T-helper 1 cell treated with Interleukin-12 subunit alpha and Interleukin-12 subunit beta and Interleukin-4 antibody, amounts not matched to agents 30 μg/mL and 1 μg/mL, for 36 hours (primary cell): ENCODE measurements around the gene PC.
"Not testable (repeated sequence)": the region's sequence is repeated elsewhere in the genome, so short reads cannot be mapped to it uniquely, and the experiment has no call there.

Experiments
- H3K27ac Mint-ChIP-seq: one replicate; pipeline ENCODE4 v1.8.0; 2021; ENCODE audit warnings: mild to moderate bottlenecking, mixed read lengths
- H3K27me3 Mint-ChIP-seq: one replicate; pipeline ENCODE4 v1.8.0; 2021; ENCODE audit warnings: low read depth, mixed read lengths
- H3K36me3 Mint-ChIP-seq: one replicate; pipeline ENCODE4 v1.8.0; 2021; ENCODE audit warnings: low read depth, mixed read lengths
- H3K4me1 Mint-ChIP-seq: one replicate; pipeline ENCODE4 v1.8.0; 2021; ENCODE audit warnings: low read depth, mixed read lengths
- H3K4me3 Mint-ChIP-seq: one replicate; pipeline ENCODE4 v1.8.0; 2021; ENCODE audit warnings: mild to moderate bottlenecking, moderate library complexity, mixed read lengths
- H3K9me3 Mint-ChIP-seq: one replicate; pipeline ENCODE4 v1.8.0; 2021; ENCODE audit warnings: mixed read lengths

Gene PC

DNA sequence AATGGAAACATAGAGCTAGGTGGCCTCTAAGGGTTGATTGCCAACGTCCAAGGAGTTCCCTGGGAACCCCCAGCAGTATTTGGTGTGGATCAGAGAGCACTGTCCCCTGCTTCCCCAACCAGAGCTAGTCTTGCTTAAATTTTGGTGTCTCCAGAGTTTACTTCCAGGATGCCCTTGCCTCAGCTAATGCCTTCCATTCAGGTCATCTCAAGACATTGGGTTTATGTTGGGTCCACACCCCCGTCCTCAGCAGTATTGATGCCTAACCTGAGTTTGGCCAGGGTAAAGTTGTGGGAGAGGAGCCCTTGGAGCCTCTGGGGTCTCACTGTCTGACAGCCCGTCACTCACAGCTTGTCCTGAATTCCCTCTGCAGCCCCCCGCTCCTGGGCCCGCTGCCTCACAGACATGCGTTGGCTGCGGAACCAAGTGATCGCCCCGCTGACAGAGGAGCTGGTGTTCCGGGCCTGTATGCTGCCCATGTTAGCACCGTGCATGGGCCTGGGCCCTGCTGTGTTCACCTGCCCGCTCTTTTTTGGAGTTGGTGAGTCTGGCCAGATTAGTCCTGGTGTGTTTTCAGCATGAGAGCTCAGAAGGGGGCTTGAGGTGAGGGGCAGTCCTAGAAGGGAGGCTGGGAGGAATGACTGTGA, 113.6 kb downstream of the PC start:
- peaks cover 38% of the 10 kb centered on the region for H3K4me1 Mint-ChIP-seq

DNA sequence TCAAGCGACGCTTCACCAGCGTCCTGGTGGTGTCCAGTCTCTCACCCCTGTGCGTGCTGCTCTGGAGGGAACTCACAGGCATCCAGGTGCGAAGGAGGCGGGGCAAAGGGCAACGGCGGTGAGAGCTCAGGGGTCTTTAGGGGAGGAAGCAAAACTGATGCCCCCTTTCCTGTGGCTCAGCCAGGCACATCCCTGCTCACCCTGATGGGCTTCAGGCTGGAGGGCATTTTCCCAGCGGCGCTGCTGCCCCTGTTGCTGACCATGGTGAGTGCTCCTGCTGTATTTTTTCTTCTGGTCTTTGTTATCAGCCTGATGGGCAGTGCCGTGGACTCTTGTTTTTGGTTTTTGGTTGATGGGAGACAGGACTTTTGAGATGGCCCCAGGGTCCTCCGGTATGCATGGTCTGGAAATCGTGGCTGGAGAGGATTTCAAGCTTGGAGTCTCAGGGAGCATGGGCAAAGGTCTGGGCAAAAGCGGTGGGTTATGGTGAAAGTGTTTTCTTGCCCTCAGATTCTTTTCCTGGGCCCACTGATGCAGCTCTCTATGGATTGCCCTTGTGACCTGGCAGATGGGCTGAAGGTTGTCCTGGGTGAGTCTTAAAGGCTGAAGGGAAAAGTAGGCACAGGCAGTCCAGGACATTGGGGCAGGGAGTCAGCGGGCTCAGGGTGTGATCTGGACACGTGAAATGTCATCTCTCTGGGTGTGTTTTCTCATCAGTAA, 114.2 kb downstream of the PC start:
- H3K36me3 Mint-ChIP-seq = peaks cover 19% of the 10 kb centered on the region
- H3K4me1 Mint-ChIP-seq = peaks cover 39% of the 10 kb centered on the region
- H3K27ac Mint-ChIP-seq = peak overlapping the region; percentile 94
- peak overlapping the region; percentile 93 for H3K4me3 Mint-ChIP-seq
- H3K9me3 Mint-ChIP-seq = no peaks in the 10 kb centered on the region
- H3K27me3 Mint-ChIP-seq = no peaks in the 10 kb centered on the region

More for the DNA sequence above, 113.6 kb downstream of the PC start:
- Mint-ChIP-seq H3K27me3 (no peaks in the 10 kb centered on the region), H3K9me3 (no peaks in the 10 kb centered on the region), H3K36me3 (peaks cover 19% of the 10 kb centered on the region), H3K27ac (peak overlapping the region; percentile 94), H3K4me3 (peak overlapping the region; percentile 93)

DNA sequence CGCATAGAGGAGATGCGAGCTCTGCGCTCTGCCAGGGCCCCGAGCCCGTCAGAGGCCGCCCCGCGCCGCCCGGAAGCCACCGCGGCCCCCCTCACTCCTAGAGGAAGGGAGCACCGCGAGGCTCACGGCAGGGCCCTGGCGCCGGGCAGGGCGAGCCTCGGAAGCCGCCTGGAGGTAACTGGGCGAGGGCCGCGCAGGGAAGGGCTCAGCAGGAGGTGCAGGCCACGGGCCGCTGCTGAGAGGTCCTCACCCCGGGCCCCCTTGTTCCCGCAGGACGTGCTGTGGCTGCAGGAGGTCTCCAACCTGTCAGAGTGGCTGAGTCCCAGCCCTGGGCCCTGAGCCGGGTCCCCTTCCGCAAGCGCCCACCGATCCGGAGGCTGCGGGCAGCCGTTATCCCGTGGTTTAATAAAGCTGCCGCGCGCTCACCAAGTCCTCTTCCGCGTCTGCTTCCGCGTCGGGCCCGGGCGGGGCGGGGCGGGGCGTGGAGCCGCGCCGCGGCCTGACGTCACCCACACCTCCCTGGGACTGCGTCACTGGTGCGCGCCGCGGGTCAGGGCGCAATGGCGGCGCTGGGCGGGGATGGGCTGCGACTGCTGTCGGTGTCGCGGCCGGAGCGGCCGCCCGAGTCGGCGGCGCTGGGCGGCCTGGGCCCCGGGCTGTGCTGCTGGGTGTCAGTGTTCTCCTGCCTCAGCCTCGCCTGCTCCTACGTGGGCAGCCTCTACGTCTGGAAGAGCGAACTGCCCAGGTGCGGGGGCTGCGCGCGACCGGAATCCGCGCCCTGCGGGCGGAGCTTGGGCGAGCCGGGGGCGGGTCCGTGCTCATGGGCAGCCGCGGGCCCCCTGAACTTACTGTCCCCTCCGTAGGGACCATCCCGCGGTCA, 115.0 kb downstream of the PC start, which contains the start of gene RCE1:
Gene RCE1, plus strand, starts transcription at position 546 of the 880 bp plus-strand sequence. Its CDS starts 15 bp downstream, at position 561.
- Mint-ChIP-seq H3K27me3 (no peaks in the 10 kb centered on the region), H3K27ac (peak within 1 kb of the TSS; percentile 94), H3K4me1 (peaks cover 40% of the 10 kb centered on the region), H3K9me3 (no peaks in the 10 kb centered on the region), H3K4me3 (peak within 1 kb of the TSS; percentile 93), H3K36me3 (peaks cover 19% of the 10 kb centered on the region)

DNA sequence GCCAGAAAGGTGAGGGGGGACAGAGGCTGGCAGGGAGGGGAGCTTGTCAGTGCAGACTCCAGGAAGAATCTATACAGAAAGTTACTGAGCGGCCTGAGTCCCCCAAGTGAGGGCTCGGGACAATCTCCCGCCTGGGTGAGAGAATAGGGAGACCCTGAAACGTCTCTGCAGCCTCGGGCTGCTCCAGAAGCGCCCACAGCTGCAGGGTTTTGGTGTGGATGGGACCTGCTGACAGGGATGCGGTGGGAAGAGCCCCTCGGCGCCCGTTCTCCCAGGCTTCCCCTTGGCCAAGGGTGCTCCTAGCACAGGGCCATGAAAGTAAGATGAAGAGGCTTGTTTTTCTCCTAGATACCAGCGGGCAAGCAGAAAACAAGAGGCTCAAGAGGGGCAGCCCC, 115.7 kb downstream of the PC start:
- H3K4me1 Mint-ChIP-seq = peaks cover 40% of the 10 kb centered on the region
- peaks cover 21% of the 10 kb centered on the region for H3K36me3 Mint-ChIP-seq

DNA sequence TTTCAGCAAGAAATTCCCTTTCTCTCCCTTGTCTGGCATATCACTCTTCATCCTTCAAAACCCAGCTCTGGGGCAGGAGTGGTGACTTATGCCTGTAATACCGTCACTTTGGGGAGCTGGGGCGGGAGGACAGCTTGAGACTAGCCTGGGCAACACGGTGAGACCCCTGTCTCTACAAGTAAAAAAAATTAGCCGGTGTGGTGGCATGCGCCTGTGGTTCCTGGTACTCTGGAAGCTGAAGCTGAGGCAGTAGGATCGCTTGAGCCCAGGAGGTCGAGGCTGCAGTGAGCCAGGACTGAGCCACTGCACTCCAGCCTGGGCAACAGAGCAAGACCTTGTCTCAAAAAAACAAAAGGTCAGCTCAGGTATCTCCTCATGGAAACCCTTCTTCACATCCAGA, 116.3 kb downstream of the PC start:
- Mint-ChIP-seq H3K27ac (peak overlapping the region; percentile 90), H3K36me3 (peaks cover 21% of the 10 kb centered on the region)

More for the DNA sequence above, 115.7 kb downstream of the PC start:
- Mint-ChIP-seq H3K9me3 (no peaks in the 10 kb centered on the region), H3K27me3 (no peaks in the 10 kb centered on the region), H3K27ac (peak overlapping the region; percentile 90), H3K4me3 (peak overlapping the region; percentile 92)

DNA sequence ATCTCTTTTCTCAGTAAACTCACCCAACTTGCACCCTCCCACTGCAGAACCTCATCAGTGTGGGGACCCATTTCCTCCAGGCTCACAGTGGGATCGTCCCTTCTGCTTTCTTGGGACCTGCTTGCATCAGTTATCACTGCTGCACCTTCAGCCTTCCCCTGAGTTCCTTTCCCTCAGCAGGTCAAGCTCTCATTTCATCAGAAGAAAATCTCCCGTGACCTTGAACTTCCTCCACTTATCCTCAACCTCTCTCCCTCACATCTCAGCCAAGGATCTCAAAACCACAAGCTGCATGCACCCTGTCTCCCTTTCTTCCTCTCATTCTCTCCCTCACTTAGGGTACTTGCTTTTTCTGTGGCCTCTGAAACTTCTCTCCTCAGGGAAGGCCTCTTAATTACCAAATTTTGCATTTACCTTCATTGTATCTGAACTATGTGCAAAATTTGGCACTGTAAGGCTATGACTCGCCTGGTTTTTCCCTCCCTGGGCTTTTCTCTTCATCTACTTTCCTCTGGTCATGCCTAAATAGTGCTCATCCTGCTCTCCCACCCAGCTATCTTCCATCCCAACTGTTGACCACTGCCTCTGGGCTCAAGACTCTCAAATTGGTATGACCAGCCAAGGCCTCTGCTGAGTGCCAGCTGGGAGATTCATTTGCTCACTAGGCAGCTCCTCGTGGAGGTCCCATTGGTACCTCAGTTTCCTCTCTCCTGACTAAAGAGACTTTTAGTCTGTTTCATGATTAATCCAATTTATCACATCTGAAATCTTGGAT, 117.7 kb downstream of the PC start:
- Mint-ChIP-seq H3K4me3 (peak overlapping the region; percentile 22), H3K27me3 (no peaks in the 10 kb centered on the region), H3K27ac (peak overlapping the region; percentile 58), H3K9me3 (no peaks in the 10 kb centered on the region), H3K4me1 (peaks cover 40% of the 10 kb centered on the region), H3K36me3 (peaks cover 17% of the 10 kb centered on the region)

More for the DNA sequence above, 116.3 kb downstream of the PC start:
- no peaks in the 10 kb centered on the region for H3K9me3 Mint-ChIP-seq
- no peaks in the 10 kb centered on the region for H3K27me3 Mint-ChIP-seq
- H3K4me1 Mint-ChIP-seq = peaks cover 40% of the 10 kb centered on the region
- H3K4me3 Mint-ChIP-seq = peak overlapping the region; percentile 92

DNA sequence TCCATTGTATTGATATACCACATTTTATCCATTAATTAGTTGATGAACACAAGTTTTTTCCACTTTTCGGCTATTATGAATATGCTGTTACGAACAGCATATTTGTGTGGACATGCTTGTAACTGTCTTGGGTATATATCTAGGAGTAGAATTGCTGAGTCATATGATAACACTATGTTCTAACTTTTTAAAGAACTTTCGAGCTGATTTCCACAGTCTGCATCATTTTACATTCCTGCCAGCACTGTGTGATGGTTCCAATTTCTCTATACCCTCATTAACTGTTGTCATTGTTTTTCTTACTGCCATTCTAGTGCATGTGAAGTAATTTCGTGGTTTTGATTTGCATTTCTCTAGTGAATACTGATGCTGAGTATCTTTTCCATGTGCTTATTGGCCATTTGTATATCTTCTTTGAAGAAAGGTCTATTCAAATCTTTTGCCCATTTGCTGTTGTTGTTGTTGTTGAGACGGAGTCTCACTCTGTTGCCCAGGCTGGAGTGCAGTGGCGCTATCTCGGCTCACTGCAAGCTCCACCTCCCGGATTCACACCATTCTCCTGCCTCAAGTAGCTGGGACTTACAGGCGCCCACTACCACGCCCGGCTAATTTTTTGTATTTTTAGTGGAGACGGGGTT, 122.3 kb downstream of the PC start:
- Mint-ChIP-seq H3K9me3 (no peaks in the 10 kb centered on the region), H3K27me3 (no peaks in the 10 kb centered on the region)

DNA sequence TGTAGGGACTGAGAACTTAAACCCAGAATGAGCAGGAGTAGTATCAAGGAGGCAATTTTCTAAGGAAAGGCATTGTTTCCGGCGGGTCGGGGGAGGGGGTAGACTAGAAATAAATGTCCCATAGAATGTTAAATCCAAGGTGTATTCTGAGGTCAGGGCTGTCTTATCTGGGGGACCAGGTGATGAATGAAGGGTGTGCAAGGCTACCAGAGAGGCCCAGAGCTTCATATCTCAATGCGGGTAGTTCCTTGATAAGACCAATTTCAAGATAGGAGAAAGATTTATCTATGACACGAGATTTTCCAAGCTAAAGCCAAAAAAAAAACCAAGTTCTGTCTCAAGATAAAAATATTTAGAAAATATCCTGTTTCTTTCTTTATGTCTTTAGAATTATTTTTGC, 123.2 kb downstream of the PC start:
- H3K4me1 Mint-ChIP-seq = peaks cover 4% of the 10 kb centered on the region
- H3K4me3 Mint-ChIP-seq = no peak overlapping the region
- H3K36me3 Mint-ChIP-seq = peaks cover 2% of the 10 kb centered on the region
- H3K27ac Mint-ChIP-seq = no peak overlapping the region
- H3K9me3 Mint-ChIP-seq = no peaks in the 10 kb centered on the region
- H3K27me3 Mint-ChIP-seq = no peaks in the 10 kb centered on the region

More for the DNA sequence above, 122.3 kb downstream of the PC start:
- Mint-ChIP-seq H3K4me1 (peaks cover 12% of the 10 kb centered on the region), H3K27ac (no peak overlapping the region), H3K36me3 (peaks cover 5% of the 10 kb centered on the region), H3K4me3 (no peak overlapping the region)

DNA sequence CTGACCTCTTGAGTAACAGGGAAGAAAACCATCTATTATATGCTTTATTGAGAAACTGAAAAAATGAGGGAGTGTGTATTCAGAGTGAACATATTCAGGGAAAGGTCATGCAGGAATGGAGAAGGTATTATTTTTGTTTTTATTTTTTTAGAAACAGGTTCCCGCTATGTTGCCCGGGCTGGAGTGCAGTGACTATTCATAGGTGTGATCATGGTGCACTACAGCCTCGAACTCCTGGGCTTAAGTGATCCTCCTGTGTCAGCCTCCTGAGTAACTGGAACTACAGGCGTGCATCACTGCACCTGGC, 123.7 kb downstream of the PC start:
- Mint-ChIP-seq H3K27ac (no peak overlapping the region), H3K4me3 (no peak overlapping the region)

DNA sequence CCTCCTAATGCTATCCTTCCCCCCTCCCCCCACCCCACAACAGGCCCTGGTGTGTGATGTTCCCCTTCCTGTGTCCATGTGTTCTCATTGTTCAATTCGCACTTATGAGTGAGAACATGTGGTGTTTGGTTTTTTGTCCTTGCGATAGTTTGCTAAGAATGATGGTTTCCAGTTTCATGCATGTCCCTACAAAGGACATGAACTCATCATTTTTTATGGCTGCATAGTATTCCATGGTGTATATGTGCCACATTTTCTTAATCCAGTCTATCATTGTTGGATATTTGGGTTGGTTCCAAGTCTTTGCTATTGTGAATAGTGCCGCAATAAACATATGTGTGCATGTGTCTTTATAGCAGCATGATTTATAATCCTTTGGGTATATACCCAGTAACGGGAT, 133.6 kb downstream of the PC start:
- not testable (repeated sequence) for H3K36me3 Mint-ChIP-seq, H3K4me1 Mint-ChIP-seq, H3K9me3 Mint-ChIP-seq, H3K27me3 Mint-ChIP-seq, H3K27ac Mint-ChIP-seq, H3K4me3 Mint-ChIP-seq

More for the DNA sequence above, 123.7 kb downstream of the PC start:
- H3K36me3 Mint-ChIP-seq = peaks cover 2% of the 10 kb centered on the region
- H3K27me3 Mint-ChIP-seq = no peaks in the 10 kb centered on the region
- no peaks in the 10 kb centered on the region for H3K9me3 Mint-ChIP-seq
- H3K4me1 Mint-ChIP-seq = peaks cover 4% of the 10 kb centered on the region

DNA sequence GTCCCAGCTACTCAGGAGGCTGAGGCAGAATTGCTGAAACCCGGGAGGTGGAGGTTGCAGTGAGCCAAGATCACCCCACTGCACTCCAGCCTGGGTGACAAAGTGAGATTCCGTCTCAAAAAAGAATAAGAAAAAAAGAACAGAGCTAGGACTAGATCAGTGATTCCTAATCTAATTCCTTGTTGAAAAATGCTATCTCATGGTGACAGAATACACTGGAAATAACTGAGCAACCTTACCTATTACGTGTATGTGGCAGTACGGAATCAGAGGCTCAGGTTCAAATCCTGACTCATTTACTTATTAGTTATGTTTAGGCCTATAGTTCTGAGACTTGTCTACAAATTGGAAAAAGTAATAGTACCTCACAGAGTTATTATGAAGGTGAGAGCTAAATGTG, 134.5 kb downstream of the PC start:
- H3K27ac Mint-ChIP-seq = no peak overlapping the region
- H3K4me1 Mint-ChIP-seq = no peaks in the 10 kb centered on the region
- no peaks in the 10 kb centered on the region for H3K9me3 Mint-ChIP-seq
- H3K36me3 Mint-ChIP-seq = no peaks in the 10 kb centered on the region
- no peaks in the 10 kb centered on the region for H3K27me3 Mint-ChIP-seq
- H3K4me3 Mint-ChIP-seq = no peak overlapping the region

DNA sequence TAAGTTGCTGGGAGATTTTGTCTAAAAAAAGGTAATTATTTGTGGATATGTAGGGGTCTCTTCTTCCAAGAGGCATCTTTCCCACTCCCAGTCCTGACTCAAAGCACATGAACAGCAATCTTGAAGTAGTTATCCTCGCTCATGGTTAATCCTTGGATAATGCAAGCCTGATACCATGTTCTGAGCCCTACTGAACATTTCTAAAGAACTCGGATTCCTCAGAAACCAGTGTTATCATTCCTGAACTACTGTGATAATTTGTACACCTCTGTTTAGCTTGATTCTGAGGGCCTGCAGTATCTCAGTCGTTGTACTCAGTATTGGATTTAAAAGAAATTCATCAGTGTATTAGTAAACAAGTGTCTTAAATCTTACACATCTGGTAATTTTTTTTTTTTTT, 137.3 kb downstream of the PC start:
- no peak overlapping the region for H3K4me3 Mint-ChIP-seq
- H3K4me1 Mint-ChIP-seq = no peaks in the 10 kb centered on the region
- no peak overlapping the region for H3K27ac Mint-ChIP-seq
- no peaks in the 10 kb centered on the region for H3K36me3 Mint-ChIP-seq
- H3K9me3 Mint-ChIP-seq = no peaks in the 10 kb centered on the region
- H3K27me3 Mint-ChIP-seq = no peaks in the 10 kb centered on the region

DNA sequence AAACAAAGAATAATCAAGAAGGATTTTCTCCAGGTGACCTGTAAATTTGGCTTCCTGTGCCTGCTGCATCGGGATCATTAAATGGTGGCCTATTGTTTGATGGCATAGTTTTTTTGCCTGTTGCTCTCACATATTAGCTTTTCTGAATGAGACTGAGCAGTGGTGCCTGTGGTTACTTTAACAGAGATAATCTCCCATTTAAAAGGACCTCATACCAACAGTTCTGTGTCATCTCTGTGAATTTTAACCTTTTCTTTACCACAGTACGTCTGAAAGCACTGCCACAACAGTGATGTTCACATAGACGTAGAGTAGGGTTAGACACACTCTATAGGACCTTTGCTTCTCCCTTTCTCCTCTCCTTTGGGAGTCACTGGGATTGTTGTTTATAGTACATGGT, 137.8 kb downstream of the PC start:
- Mint-ChIP-seq H3K27ac (no peak overlapping the region), H3K4me3 (no peak overlapping the region), H3K36me3 (no peaks in the 10 kb centered on the region), H3K27me3 (no peaks in the 10 kb centered on the region), H3K4me1 (peaks cover 2% of the 10 kb centered on the region), H3K9me3 (no peaks in the 10 kb centered on the region)
